Fibroblast of peridontal ligament (primary cell): ENCODE measurements around the gene MARS1.

Experiments
- DNase-seq: peaks from one replicate; pipeline ENCODE4 v3.0.0-alpha.2; 2010; ENCODE audit errors: extremely low read depth

Gene MARS1

DNA sequence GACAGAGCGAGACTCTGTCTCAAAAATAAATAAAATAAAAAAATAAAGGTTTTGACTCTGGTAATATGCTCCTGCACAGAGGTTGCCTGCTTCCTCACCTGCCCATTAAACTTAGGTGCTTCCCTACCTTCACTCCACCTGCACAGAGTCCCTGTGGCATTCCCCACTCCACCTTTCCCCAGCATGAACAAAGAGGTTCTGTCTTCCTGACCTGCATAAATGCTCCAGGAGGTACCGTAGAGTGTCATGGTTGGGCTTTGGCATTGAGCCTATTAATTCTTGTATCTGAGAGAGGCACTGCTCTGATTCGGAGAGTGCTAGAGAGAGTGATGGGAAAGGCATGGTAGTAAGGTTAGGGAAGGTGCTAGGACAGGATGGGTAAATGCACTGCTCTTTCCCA, 14.5 kb upstream of the MARS1 start:
- no peak for DNase-seq

DNA sequence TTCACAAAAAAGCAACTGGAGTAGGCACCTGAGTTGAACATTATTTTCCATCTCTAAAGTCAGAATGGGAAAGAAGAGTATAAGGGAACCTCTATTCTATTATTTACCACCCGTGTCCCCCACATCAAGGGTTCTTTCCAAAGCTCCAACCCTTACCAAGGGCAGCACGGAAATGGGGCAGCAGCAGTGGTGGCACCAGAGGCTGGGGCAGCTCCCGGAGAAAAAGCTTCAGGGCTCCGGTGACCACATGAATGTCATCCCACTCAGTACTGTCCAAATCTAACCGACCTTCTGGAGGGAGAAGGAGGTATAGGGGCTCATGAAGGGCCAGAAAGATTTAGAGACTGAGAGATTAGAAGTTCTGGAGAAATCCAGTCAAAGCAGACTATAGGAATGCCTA, 14.0 kb upstream of the MARS1 start:
- DNase-seq: no peak

DNA sequence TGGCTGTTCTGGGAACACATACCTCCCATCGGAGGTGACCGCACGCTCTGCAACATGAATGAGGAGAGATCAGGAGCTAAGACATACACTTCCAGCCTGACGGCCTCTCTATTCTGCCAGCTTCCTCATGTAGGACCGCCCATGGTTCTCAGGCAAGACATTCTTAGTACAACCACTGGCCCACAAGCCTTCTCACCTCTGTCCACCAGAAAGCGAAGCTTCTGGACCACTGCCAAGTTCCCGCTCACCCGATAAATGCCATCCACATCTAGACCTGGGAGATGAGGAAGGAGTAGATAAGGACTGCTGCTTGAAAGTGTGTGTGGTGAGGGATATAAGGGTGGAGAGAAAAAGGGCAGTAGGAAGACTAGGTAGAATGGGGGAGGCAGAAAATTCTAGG, 13.4 kb upstream of the MARS1 start:
- DNase-seq: no peak

DNA sequence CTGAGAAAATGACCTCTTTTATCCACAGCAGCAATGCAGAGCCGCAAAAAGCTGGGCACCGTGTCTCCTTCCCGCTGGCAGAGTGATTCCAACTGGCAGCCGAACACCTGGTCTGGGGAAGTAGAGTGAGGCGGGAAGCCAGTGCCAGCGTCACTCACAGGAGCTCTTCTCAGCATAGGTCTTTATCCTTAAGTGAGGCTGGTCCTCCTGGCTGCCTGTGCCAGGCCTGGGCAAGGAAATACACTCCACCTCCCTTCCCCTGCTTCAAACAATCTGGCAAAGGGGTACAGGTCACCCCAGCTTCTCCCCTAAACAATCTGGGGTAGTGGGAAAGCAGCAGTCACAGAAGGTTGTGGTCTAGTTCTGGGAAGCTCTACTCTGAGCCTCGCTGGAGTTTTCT, 13.0 kb upstream of the MARS1 start:
- DNase-seq: no peak

DNA sequence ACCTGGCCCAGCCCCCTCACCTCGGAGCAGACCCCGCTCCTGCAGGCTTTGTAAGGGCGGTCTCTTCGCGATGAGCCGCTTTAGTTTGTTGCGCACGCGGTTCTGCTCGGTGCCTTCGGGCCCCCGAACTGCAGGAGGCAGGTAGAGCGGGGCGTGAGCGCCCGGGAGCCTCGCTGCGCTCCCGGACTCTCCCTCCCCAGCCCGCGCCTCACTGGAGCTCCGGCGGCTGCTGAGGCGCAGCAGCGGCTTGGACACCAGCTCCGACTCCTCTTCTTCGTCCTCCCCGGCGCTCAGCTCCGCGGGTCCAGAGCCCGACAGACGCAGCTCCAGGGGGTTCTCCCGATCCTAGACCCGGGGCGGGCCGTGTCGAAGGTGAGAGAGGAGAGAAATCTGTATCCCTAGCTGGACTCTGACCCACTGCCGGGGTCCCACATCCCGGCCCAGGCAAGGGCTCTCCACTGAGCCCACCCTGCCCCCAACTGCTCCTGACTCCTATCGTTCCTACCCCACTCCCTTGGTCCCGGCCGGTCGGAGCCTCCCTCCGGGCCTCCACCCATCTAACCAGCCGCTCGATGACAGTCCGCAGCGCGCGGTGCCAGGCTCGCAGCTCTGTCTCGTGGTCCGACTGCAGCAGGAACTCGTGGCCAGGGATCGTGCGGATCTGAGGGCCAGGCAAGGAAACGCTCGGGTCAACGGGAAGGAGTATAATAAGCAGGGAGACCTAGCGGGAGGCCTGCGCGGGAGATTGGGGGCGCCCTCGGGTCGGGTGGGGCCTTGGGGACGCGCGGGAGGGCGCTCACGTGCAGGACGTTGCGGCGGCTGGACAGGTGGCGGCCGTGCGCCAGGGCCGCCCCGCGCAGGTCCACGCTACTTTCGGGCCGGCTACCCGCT, 12.4 kb upstream of the MARS1 start:
- no peak for DNase-seq

DNA sequence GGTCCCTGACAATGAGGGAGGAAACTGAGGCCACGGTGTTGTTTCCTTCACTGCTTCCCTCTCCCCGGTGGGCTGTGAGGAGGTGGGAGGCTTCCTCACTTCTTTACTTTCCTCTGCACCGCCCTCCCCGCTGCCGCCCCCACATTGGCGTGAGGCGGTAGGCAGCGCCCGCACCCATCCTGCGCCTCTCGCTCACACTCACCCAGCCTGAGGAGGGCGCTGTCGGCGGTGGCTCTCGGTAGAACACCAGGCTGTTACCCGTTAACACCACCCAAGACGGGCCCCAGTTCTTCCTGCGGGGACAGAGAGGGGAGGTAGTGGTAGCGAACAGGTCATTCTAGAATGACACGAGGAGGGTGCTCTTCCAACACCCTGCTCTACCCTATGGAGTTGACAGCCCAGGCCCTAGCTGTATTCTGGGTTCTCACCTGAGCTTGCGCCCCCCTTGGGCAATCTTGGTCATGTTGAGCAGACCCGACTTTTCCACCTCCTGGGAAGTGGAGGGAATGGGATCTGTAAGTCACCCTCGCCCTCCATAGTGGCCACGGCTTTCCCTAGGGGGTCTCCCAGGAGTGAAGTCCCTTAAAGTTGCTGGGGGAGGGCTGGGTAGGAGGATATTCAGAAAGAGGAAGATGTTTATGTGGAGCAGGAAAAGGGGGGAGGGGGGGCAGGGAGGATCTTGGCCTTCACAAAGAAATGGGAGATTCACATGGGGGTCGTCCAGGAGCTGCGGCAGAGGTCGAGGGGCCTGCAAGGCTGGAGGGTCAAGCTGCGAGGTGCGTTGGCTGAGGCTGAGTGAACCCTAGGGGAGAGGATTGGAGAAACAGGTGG, 11.5 kb upstream of the MARS1 start:
- no peak for DNase-seq

DNA sequence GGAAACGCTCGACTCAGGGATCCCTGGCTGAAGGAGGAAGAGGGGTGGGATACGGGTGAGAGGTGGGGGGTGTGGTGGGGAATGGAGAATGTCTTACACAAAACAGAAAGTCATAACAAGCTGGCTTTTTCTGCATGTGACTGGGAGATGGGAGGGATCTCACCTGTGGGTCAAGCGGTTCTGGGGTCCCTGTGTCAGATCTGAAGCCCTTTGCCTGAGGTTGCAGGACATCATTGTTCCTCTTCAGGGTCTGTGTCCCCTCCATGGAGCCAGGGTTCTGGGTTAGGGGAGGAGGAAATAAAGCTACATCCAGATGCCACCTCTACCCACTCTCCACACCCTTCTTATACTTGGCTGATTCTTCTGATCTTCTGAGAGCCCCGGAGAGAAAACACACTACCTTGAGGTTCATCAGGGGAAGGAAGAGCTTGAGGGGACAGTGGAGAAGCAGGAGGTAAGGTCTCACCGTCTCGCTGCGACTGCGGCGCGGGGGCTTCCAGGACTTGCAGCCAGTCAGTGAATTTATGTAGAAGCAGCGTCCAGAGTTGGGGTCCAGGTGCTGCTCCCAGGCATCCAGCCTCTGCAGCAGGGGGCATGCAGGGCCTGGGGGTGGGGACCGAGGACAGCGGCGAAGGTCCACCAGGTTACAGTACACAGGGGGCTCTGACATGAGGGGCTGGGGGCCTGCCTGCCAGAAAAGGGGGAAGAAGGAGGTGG, 10.7 kb upstream of the MARS1 start:
- no peak for DNase-seq

DNA sequence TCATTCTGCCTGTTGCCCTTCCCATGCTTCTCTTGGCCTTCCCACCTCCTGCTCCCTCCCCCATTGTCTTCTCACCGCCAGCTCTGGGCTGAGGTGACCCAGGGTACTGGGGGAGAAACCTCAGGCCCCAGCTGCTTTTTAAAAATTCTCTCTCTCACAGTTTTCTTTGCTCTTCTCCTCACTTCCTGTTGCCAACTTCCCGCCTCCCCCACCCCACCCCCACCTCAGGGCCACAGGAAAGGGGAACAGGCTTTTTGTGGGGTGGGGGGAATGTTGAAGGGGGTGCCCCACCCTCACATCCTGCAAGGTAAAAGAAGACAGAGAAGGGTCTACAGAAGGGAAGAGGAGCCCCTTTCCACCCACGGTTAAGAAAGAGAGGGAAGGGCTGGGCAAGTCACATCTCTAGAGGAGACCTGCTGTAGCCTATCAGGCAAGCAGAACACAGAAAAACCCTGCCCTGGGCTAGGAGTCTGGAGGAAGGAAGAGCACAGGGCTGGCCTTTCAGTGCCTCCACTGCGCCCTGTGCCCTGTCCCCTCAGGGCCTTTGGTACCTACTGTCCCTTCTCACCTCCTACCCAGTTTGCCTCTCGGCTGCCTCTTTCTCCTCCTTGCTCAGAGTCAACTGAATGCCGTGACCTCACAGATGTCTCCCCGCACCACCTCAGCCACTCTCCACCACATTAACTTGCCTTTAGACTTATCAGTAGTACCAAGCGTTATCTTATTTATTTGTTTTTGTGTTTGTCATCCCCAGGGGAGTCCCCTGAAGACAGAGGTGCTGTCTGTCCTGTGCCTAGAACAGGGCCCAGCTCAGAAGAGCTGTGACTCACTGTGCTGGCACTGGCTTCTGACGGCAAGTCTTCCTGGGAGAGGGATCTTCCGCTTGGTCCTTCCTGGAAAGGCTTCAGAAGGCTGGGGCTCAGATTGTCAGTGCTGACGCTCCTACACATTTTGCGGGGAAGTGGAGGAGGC, 9.9 kb upstream of the MARS1 start:
- DNase-seq: no peak

DNA sequence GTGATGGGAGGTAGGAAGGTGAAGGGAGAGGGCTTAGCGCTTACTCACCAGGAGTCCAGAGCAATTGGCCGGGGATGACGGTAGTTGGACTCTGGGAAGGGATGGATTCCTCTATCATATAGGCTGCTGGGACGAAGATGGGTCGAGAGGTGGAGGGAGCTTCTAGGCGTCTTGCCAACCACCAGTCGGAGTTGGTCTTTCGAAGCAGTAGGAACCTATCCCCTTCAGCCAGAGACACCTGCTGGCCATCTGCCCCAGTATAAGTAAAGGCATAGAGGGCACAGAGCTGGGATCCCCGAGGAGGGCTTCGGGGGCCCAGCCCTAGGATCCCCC, 8.9 kb upstream of the MARS1 start:
- DNase-seq: no peak

DNA sequence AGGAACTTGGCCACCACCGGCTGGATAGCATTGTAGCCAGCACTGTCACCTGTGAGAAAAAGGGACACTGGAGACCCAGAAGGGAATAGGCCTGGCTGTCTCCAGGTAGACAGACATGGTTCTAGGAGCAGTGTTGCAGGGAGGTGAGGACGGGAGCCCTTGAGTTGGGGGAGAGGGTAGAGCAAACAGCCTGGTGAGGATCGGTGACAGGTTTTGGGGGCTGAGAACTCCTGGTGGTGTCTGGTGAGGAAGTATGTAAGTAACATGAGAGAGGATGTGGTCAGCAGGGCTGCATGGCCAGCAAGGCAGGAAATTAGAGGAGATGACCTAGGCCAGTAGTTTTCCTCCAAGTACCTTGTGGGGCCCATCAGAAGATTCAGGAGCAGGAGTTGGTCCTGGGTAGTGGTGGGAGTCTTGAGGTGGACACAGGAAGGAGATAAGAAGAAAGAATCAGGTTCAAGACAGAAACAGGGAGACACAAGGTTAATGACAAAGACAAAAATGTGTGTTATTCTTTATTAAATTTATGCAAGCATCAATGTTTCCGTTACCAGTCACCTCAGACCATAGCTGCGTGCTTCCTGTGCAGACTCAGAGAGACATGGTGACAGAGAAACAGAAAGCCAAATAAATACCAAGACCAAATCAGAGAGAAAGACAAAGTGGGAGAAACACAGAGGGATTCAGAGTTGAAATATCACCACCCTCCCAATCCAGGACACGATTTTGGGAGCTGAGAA, 8.3 kb upstream of the MARS1 start, which contains the start of gene ARHGAP9:
Gene ARHGAP9 (minus strand): TSS at position 491 of the 740 bp plus-strand sequence. CDS start 460 bp downstream, at position 31.
- no peak for DNase-seq

DNA sequence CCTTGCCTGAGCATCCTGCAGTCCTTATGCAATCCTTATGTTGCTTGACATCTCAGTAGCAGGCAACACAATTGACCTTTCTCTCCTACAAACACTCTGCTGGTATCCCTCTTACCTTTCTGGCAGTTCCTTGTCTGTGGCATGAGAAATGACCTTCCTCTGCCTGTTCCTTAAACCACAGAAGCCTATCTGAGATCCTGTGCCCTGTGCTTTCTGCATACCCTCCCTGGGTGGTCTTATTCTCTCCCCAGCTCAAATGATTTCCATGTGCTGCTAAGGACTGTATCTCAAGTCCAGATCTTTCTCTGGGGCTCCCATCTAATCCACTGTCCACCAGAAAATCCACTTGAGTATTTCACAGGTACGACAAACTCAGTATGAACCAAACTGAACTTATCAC, 6.2 kb upstream of the MARS1 start:
- no peak for DNase-seq

DNA sequence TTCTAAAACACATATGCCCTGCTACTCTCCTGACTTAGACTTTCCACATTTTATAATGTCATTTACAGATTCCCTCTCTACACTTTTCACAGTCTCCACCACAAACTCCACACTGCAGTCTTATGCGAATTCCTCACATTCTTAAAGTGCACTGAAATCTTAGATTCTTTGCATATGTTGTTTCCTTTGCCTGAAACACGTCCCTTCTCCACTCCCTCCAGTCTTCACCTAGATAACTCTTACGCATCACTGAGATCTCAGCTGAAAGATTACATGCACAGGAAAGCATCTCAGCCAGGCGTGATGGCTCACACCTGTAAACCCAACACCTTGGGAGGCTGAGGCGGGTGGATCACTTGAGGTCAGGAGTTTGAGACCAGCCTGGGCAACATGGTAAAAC, 4.4 kb upstream of the MARS1 start:
- peak; percentile 62 for DNase-seq

DNA sequence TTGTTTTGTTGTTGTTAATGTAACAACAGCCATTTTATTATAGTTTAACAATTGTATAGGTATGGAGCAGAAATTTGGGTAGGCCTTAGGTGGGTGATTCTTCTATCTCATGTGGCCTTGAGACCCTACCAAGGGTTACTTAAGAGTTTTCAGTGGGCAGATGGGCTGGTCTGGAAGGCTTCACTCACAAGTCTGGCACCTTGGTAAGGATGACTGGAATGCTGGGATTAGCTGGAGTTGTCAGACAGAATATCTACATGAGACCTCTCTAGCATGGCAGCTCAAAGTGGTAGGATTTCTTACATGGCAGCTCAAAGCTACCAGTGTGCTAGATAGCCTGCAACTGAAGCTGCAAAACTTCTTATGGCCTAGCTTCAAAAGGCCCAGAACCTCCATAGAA, 2.2 kb upstream of the MARS1 start:
- no peak for DNase-seq

DNA sequence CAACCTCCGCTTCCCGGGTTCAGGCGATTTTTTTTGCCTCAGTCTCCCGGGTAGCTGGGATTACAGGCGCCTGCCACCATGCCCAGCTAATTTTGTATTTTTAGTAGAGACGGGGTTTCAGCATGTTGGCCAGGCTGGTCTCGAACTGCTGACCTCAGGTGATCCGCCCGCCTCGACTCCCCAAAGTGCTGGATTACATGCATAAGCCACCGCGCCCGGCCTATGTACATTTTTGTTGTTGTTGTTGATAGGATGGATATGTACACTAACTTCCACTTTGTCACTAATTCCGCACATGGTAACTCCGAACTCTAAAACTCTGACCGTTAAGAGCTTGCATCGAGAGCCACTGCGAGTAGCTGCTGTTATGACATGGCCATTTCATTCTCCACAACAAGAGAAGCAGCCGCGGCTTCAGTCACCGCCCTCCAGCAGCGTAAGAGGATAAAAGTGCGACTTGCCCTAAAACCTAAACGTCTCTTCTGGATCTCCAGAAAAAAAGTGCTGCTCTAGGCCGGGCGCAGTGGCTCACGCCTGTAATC, 742 bp upstream of the MARS1 start:
- DNase-seq: no peak

DNA sequence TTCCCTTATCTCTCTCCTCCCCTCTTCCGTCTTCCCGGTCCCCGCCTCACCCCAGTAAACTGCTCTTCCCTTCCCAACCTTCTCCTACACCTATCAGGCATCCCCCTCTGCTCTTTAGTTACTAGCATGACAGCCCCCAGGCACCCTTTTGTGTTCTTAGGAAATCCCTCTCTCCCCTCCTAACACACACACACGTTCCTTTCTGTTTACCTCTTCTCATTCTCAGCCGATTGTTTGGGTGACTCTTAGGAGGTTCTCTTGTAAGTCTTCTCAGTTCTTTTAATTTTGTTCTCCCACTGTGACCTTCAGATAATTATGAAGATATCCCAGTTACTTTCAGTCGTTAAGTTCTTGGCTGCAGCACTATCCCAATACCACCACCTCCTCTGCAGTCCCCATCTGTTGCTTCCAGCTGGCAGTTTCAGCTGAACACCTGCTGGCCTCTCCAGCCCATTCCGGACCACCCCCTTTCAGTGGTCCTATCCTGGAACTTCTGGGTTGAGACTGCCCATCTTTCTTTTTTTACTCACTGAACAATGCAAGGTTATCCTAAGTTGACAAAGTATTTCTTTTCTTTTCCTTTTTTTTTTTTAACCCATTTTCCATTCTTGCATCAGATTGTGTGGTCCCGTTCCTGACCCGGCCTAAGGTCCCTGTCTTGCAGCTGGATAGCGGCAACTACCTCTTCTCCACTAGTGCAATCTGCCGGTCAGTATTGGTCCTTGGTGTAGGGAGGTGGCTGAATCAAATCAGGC, 711 bp downstream of the MARS1 start:
- peak; percentile 18 for DNase-seq

DNA sequence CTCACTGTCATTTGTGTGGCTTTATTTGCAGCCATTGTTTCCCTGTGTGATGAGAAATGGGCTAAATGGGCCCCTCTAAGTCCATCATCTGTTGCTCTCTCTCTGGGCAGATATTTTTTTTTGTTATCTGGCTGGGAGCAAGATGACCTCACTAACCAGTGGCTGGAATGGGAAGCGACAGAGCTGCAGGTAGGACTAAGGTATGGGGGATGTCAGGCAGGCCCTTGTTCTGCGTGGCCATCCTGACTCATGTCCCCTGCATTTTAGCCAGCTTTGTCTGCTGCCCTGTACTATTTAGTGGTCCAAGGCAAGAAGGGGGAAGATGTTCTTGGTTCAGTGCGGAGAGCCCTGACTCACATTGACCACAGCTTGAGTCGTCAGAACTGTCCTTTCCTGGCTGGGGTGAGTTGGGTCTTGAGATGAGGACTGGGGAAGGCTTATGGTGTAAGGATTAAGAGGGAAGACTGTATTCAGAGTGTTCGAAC, 1.3 kb downstream of the MARS1 start:
- DNase-seq: no peak

DNA sequence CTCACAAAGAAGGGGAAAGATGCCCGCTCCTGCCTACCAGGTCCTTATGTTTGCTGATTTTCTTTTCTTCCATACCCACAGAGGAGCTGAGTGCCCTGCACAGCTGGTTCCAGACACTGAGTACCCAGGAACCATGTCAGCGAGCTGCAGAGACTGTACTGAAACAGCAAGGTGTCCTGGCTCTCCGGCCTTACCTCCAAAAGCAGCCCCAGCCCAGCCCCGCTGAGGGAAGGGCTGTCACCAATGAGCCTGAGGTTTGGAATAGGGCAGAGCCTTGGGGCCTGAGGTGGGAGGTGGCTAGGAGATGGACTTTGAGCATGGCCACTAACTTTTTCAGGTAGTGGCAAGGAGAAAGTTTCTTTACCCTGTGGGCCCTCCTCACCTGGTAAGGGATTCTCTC, 2.3 kb downstream of the MARS1 start:
- DNase-seq: no peak

DNA sequence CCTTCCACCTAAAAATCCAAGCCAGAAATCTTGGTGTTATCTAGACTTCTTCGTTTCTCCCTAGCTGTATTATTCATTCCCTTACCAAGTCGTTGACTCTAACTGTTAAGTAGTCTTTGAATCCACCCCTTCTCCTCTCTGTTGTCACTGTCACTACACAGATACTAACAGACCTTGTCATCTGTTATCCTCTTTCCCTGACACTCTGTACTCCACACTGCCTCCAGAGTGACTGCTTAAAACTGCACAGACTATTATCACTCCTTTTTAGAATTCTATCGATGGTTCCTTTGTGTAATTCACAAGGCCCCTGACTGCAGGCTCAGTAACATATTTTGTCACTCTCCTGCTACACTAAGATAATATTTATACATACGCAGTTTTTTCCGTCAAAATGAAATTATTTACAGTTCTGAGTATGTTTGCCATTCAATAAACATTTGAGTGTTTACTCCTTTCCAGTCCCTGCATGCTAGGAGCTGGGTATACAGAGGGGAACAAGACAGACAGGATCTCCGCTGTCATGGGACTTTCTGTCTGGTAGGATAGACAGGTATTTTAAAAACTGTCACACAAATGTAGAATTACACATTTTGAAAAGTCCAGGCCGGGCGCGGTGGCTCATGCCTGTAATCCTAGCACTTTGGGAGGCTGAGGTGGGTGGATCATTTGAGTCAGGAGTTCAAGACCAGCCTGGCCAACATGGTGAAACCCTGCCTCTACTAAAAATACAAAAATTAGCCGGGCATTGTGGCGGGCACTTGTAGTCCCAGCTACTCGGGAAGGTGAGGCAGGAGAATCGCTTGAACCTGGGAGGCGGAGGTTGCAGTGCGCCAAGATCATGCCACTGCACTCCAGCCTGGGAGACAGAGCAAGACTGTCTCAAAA, 3.8 kb downstream of the MARS1 start:
- DNase-seq: no peak
